K562 (cell line): Measurements from ENCODE around the gene SH3BGRL3. TPM values are rescaled to one million over a fixed set of nuclear protein-coding genes. Genes with fewer than 3 reads are reported as not detected.

Experiments used
- ARNT ChIP-seq, 2 experiments: fragments of 450-650 bp; IDR thresholded peaks; 2 replicates each; pipeline ENCODE4 v1.6.1; 2016; ENCODE audit warnings: mild to moderate bottlenecking in 1 of 2
- CUX1 ChIP-seq: fragments of 200-800 bp; sonication (Bioruptor generic); IDR thresholded peaks from 2 replicates; pipeline ENCODE4 v1.6.1; 2016; ENCODE audit warnings: missing genetic modification characterization, missing compliant biosample characterization
- E2F6 ChIP-seq, 2 experiments: IDR thresholded peaks; 2 replicates each; pipeline ENCODE4 v1.6.1; 2011; ENCODE audit warnings: borderline replicate concordance in 1 of 2, control low read depth in 1 of 2, low read depth in 1 of 2, low read length in 1 of 2, mild to moderate bottlenecking in 1 of 2, mixed read lengths in 1 of 2, moderate library complexity in 1 of 2; ENCODE audit not compliant: insufficient read depth in 1 of 2, insufficient read length in 1 of 2, poor library complexity in 1 of 2, severe bottlenecking in 1 of 2; ENCODE audit errors: extremely low read depth in 1 of 2
- EZH2 ChIP-seq: IDR thresholded peaks from 2 replicates; pipeline ENCODE4 v1.6.1; 2012; ENCODE audit warnings: low read depth, mild to moderate bottlenecking, inconsistent platforms, low read length, borderline replicate concordance
- KLF1 ChIP-seq: fragments of 450-650 bp; IDR thresholded peaks from 2 replicates; pipeline ENCODE4 v1.6.1; 2016; ENCODE audit warnings: missing genetic modification characterization, missing compliant biosample characterization
- MTF1 ChIP-seq: fragments of 250-450 bp; sonication (Bioruptor Pico); IDR thresholded peaks from 2 replicates; pipeline ENCODE4 v1.9.0; 2021; ENCODE audit warnings: moderate library complexity, mild to moderate bottlenecking, inconsistent platforms, borderline replicate concordance
- MYNN ChIP-seq, 2 experiments: sonication (generic); formaldehyde crosslinking in 1 of 2; IDR thresholded peaks; 2 replicates each; pipeline versions ENCODE4 v1.5.0 to v1.6.1; 2016 to 2020; ENCODE audit warnings: antibody characterized with exemption in 1 of 2, missing genetic modification reagents in 1 of 2
- NRF1 ChIP-seq, 2 experiments: fragments of 450-650 bp; IDR thresholded peaks in 1 of 2; conservative IDR thresholded peaks in 1 of 2; 2 replicates each; pipeline ENCODE4 v1.6.1; 2014; ENCODE audit warnings: mild to moderate bottlenecking in 2 of 2
- OTX1 ChIP-seq: fragments of 450-650 bp; formaldehyde crosslinking; IDR thresholded peaks from 2 replicates; pipeline ENCODE4 v1.4.0; 2022; ENCODE audit warnings: mild to moderate bottlenecking
- SMC3 ChIP-seq: conservative IDR thresholded peaks from 2 replicates; pipeline ENCODE4 v1.6.1; 2011; ENCODE audit warnings: low read depth, low read length, improper control_type of control experiment; ENCODE audit not compliant: insufficient read depth
- STAT6 ChIP-seq: sonication (generic); formaldehyde crosslinking; IDR thresholded peaks from 2 replicates; pipeline ENCODE4 v1.8.1; 2023; ENCODE audit warnings: mild to moderate bottlenecking, missing genetic modification reagents
- TBP ChIP-seq: optimal IDR thresholded peaks from 2 replicates; pipeline ENCODE3; 2011; ENCODE audit warnings: low read depth, low read length, improper control_type of control experiment
- THAP7 ChIP-seq: fragments of 250-450 bp; sonication (Bioruptor Pico); IDR thresholded peaks from 2 replicates; pipeline ENCODE4 v1.5.0; 2021
- ZNF655 ChIP-seq: fragments of 250-450 bp; sonication (Bioruptor Pico); IDR thresholded peaks from 2 replicates; pipeline ENCODE4 v1.5.0; 2021
- polyA plus RNA-seq, 8 experiments: library from polyadenylated mRNA; depleted of rRNA in 4 of 8; stranded (reverse) in 5 of 8; unstranded in 3 of 8; fragments of >200 nt; fragmentation: Nextera tagmentation in 2 of 8; fragmentation: Illumina TruSeq in 1 of 8; extraction: Ambion mirVana in 2 of 8; extraction: Trizol in 1 of 8; gene quantifications; 2 replicates each; pipeline versions ENCODE4 v1.2.1 to v1.2.3, GENCODE V29; 2011 to 2014; ENCODE audit warnings: inconsistent platforms in 1 of 8, missing spikeins in 1 of 8
- total RNA-seq, 7 experiments: library from RNA; depleted of rRNA in 6 of 7; stranded (reverse); fragments of >200 nt in 6 of 7; fragmentation: Illumina TruSeq in 2 of 7; extraction: Trizol in 2 of 7; gene quantifications; 2 replicates each; pipeline versions ENCODE4 v1.2.1 to v1.2.3, GENCODE V29; 2011 to 2021; ENCODE audit warnings: low replicate concordance in 1 of 7

Gene SH3BGRL3
- total and polyA plus RNA-seq, 9 of the 15 experiments (the other 6 are each of a cell fraction or from before 2014, with no cell fraction given): 30.3 to 140 (median 54.2) TPM

GRCh38 chr1:26275580-26276431, 4.1 kb upstream of the SH3BGRL3 start (continued):
- TF ChIP-seq MYNN (IDR thresholded peaks at IDR 0.05) (peak; percentile 93), MYNN (CRISPR knock-in tag; IDR thresholded peaks at IDR 0.05) (no peak), KLF1 (tag) (no peak), SMC3 (peak; percentile 93), ARNT (IDR thresholded peaks at IDR 0.05) (peak in 1 of 2 experiments; percentile 17; a peak in 3 of 4 replicates), CUX1 (no peak), TBP (no peak), NRF1 (conservative IDR thresholded peaks at IDR 0.05 in 1 of 2, IDR thresholded peaks at IDR 0.05 in 1 of 2) (peak in 1 of 2 experiments; percentile 7; a peak in 1 of 4 replicates), THAP7 (CRISPR knock-in tag) (no peak), EZH2 (no peak), MTF1 (CRISPR knock-in tag) (no peak), STAT6 (CRISPR knock-in tag) (0 out of 2 replicates have a peak, but pooled peaks have one; percentile 31), E2F6 (IDR thresholded peaks at IDR 0.05; ENCODE audit: borderline replicate concordance in 1 of 2, extremely low read depth in 1 of 2, insufficient read depth in 1 of 2, insufficient read length in 1 of 2, low read depth in 1 of 2, low read length in 1 of 2, poor library complexity in 1 of 2, severe bottlenecking in 1 of 2) (peak in 1 of 2 experiments; percentile 45), OTX1 (CRISPR knock-in tag) (no peak), ZNF655 (CRISPR knock-in tag) (no peak)
